Measurements from ENCODE around the gene CCT8. TPM values are rescaled to one million over a fixed set of nuclear protein-coding genes. Genes with fewer than 3 reads are reported as not detected.

Gene CCT8
- total and polyA plus RNA-seq, 9 of the 15 experiments (the other 6 are each of a cell fraction or from before 2014, with no cell fraction given): 451 to 1,153 (median 677) TPM

DNA sequence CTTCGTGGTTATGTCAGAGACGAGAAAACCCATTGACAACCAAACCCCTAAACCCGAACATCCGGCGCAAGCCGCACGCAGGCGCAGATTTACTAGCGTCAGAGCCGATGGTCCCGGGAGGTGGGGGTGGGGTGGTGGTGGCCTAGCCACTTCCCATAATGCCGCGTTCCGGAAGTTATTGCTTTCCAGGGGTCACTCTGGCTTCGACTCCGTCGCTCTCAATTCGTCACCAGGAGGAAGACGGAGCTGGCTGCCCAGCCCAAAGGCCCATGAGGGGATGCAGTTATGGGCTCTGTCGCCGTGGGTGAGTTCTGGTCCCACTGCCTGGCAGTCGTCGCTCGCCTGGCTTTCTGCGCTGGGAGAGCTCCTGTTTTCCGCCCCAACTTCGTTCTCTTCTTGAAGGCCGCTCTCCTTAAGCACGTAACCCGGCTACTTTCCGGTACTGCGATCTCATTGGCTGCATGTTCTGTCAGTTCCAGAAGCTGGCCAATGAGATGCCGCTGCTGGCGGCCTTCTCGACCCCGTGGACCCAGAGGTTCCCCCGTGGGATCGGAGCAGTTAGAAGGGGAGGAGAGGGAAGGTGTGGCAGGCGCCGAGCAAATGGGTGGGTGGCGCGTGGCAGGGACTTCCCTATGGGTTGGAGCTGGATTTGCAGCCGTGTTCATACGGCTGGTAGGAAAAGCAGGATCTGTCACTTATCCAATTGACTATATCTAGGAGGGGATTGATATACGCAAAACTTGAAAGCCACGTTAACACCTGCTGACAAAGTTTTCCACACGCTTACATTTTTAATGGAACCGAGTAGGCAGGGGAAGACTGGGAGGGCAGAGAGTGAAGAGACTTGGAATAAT is 48.7 kb downstream of the CCT8 start, which contains the start of gene USP16 (continued):
- peak; percentile 97 for TF ChIP-seq NR2C2 (CRISPR knock-in tag; IDR thresholded peaks at IDR 0.05)
- TF ChIP-seq NR2C2 (tag; IDR thresholded peaks at IDR 0.05): peak; percentile 100
- no peak for TF ChIP-seq POLR3A (IDR thresholded peaks at IDR 0.05; ENCODE audit: borderline replicate concordance, extremely low read depth, insufficient read depth, insufficient read length)
- TF ChIP-seq ZBTB9 (CRISPR knock-in tag; IDR thresholded peaks at IDR 0.05): no peak
- TF ChIP-seq TRIM25 (IDR thresholded peaks at IDR 0.05; ENCODE audit: borderline replicate concordance): 0 out of 2 replicates have a peak, but pooled peaks have one; percentile 61
- no peak for TF ChIP-seq SRSF9 (IDR thresholded peaks at IDR 0.05; ENCODE audit: borderline replicate concordance, low read depth, low read length)
- TF ChIP-seq PKNOX1 (IDR thresholded peaks at IDR 0.05): peak; percentile 99
- 0 out of 2 replicates have a peak, but pooled peaks have one; percentile 18 for TF ChIP-seq LARP7 (IDR thresholded peaks at IDR 0.05)
- no peak for TF ChIP-seq SMAD3 (CRISPR knock-in tag; conservative IDR thresholded peaks at IDR 0.05)
- no peak for TF ChIP-seq ZNF551 (CRISPR knock-in tag; IDR thresholded peaks at IDR 0.05)
- TF ChIP-seq FOXA3 (CRISPR knock-in tag; conservative IDR thresholded peaks at IDR 0.05 in 1 of 2, IDR thresholded peaks at IDR 0.05 in 1 of 2): no peak
- TF ChIP-seq ZNF699 (CRISPR knock-in tag; IDR thresholded peaks at IDR 0.05; ENCODE audit: insufficient replicate concordance): no peak
- TF ChIP-seq ELF4 (CRISPR knock-in tag; IDR thresholded peaks at IDR 0.05): no peak
- TF ChIP-seq NFIX (CRISPR knock-in tag; IDR thresholded peaks at IDR 0.05; ENCODE audit: low read depth): no peak
- no peak for TF ChIP-seq CBX2 (IDR thresholded peaks at IDR 0.05; ENCODE audit: insufficient read depth, low read length, poor library complexity, severe bottlenecking)
- no peak for TF ChIP-seq NELFE (IDR thresholded peaks at IDR 0.05; ENCODE audit: insufficient read depth, insufficient read length)
- TF ChIP-seq SMARCA5 (IDR thresholded peaks at IDR 0.05): no peak
- TF ChIP-seq, protein P1, sequence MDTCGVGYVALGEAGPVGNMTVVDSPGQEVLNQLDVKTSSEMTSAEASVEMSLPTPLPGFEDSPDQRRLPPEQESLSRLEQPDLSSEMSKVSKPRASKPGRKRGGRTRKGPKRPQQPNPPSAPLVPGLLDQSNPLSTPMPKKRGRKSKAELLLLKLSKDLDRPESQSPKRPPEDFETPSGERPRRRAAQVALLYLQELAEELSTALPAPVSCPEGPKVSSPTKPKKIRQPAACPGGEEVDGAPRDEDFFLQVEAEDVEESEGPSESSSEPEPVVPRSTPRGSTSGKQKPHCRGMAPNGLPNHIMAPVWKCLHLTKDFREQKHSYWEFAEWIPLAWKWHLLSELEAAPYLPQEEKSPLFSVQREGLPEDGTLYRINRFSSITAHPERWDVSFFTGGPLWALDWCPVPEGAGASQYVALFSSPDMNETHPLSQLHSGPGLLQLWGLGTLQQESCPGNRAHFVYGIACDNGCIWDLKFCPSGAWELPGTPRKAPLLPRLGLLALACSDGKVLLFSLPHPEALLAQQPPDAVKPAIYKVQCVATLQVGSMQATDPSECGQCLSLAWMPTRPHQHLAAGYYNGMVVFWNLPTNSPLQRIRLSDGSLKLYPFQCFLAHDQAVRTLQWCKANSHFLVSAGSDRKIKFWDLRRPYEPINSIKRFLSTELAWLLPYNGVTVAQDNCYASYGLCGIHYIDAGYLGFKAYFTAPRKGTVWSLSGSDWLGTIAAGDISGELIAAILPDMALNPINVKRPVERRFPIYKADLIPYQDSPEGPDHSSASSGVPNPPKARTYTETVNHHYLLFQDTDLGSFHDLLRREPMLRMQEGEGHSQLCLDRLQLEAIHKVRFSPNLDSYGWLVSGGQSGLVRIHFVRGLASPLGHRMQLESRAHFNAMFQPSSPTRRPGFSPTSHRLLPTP (IDR thresholded peaks at IDR 0.05; ENCODE audit: borderline replicate concordance, extremely low read depth, insufficient read length): no peak
- peak; percentile 94 to 96 for TF ChIP-seq SIN3A (IDR thresholded peaks at IDR 0.05; ENCODE audit: borderline replicate concordance in 2 of 2, control insufficient read depth in 1 of 2, low read depth in 2 of 2, low read length in 2 of 2)
- peak; percentile 90 for TF ChIP-seq POLR2H (tag; IDR thresholded peaks at IDR 0.05; ENCODE audit: low read depth)

All from K562 (cell line).